Measurements from ENCODE around the gene TANC2. TPM values are rescaled to one million over a fixed set of nuclear protein-coding genes. Genes with fewer than 3 reads are reported as not detected.

Gene TANC2
- total RNA-seq, 2 donors from 2014 or later, result 8.0 to 193 TPM

DNA sequence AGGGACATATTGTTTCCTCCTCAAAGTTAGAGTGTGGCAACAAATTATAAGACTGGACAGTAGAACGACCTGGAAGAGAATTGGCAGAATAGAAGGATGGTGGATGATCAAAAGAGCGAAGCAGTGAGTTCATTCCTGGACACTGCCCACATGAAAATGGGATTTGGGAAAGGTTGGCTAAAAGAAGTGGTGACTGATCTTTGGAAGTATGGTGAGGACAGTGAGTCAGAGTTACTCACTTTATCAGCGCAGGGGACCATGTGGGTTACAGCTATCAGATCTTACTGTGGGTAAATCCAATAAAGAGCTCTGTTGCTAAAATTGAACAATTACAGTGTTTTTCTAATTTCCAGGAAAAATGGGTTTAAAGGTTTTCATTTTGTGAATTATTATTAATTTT is 2.7 kb upstream of the TANC2 start:
- DNase-seq (ENCODE audit: low spot score), result no peak
- Histone ChIP-seq H3K4me1 (replicated peaks) (no peaks in the 10 kb centered on the region), H3K36me3 (no peaks in the 10 kb centered on the region), H3K27ac (no peak overlapping the region), H3K9me3 (no peaks in the 10 kb centered on the region), H3K4me3 (no peak overlapping the region), H3K27me3 (replicated peaks; ENCODE audit: insufficient read depth) (no peaks in the 10 kb centered on the region)
- intact Hi-C loops (cut with DNase I), result no loop called here
- 78% methylated on average over 3 of the region's 3 CpGs for WGBS
- TF ChIP-seq, protein P1, sequence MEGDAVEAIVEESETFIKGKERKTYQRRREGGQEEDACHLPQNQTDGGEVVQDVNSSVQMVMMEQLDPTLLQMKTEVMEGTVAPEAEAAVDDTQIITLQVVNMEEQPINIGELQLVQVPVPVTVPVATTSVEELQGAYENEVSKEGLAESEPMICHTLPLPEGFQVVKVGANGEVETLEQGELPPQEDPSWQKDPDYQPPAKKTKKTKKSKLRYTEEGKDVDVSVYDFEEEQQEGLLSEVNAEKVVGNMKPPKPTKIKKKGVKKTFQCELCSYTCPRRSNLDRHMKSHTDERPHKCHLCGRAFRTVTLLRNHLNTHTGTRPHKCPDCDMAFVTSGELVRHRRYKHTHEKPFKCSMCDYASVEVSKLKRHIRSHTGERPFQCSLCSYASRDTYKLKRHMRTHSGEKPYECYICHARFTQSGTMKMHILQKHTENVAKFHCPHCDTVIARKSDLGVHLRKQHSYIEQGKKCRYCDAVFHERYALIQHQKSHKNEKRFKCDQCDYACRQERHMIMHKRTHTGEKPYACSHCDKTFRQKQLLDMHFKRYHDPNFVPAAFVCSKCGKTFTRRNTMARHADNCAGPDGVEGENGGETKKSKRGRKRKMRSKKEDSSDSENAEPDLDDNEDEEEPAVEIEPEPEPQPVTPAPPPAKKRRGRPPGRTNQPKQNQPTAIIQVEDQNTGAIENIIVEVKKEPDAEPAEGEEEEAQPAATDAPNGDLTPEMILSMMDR (IDR thresholded peaks at IDR 0.05), result no peak
- TF ChIP-seq POLR2A (IDR thresholded peaks at IDR 0.05) (no peak), POLR2AphosphoS5 (IDR thresholded peaks at IDR 0.05) (no peak)

DNA sequence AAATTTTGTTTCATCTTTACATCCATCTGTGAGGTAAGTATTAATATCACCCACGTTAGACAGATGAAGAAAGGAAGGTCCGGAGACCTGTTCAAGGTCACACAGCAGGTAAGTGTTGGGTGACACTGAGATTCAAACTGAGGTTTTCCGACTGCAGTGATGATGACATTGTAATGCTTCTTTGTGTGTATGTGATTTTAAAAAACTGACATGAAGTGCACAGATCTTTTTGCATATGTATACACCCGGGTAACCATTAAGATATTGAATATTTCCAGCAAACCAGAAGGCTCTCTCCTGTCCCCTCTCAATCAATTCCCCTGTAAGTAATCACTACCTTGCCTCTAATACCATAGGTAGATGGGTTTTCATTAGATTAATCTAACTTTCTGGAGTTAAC is 1.5 kb upstream of the TANC2 start:
- H3K9me3 ChIP-seq, result no peaks in the 10 kb centered on the region
- TF ChIP-seq, protein P1 (IDR thresholded peaks at IDR 0.05), result no peak
- no peak for TF ChIP-seq POLR2AphosphoS5 (IDR thresholded peaks at IDR 0.05)
- TF ChIP-seq POLR2A (IDR thresholded peaks at IDR 0.05), result no peak
- H3K27ac ChIP-seq, result no peak overlapping the region
- DNase-seq (ENCODE audit: low spot score), result no peak
- WGBS, result 88% methylated on average over 4 of the region's 4 CpGs
- H3K36me3 ChIP-seq, result no peaks in the 10 kb centered on the region
- H3K4me1 ChIP-seq (replicated peaks), result no peaks in the 10 kb centered on the region
- no peak overlapping the region for H3K4me3 ChIP-seq
- intact Hi-C loops (cut with DNase I), result no loop called here
- H3K27me3 ChIP-seq (replicated peaks; ENCODE audit: insufficient read depth), result no peaks in the 10 kb centered on the region

DNA sequence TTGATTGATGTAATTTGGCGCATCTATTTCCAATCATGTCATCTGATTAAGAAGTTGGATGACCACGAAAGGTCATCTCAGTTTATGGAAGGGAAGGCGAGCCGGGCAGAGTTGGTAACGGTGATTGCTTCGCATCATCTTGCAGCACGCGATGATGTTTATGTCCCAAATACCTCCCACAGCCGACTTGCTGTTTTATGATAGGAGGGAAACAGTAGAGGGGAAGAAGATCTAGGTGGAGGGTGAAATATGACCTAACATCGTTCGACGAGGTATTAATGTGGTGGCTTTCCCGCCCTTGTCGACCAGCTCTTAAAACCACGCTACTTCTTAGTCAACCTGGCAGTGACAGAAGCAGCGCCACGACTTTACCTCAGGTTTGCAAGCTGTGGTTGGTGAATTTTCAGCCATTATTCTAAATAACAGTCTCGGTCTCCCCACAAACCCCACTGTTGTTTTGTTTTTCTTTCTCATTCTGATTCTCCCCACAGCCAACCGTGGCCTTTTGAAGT is 805 bp upstream of the TANC2 start:
- no peaks in the 10 kb centered on the region for H3K4me1 ChIP-seq (replicated peaks)
- 62% methylated on average over 19 of the region's 19 CpGs for WGBS
- H3K9me3 ChIP-seq, result no peaks in the 10 kb centered on the region
- DNase-seq (ENCODE audit: low spot score), result no peak
- intact Hi-C loops (cut with DNase I), result no loop called here
- no peak for TF ChIP-seq POLR2AphosphoS5 (IDR thresholded peaks at IDR 0.05)
- TF ChIP-seq, protein P1 (IDR thresholded peaks at IDR 0.05), result no peak
- TF ChIP-seq POLR2A (IDR thresholded peaks at IDR 0.05), result no peak
- H3K4me3 ChIP-seq, result peak overlapping the region; percentile 85 to 94
- peak overlapping the region; percentile 76 to 85 for H3K27ac ChIP-seq
- H3K27me3 ChIP-seq (replicated peaks; ENCODE audit: insufficient read depth), result no peaks in the 10 kb centered on the region
- no peaks in the 10 kb centered on the region for H3K36me3 ChIP-seq

DNA sequence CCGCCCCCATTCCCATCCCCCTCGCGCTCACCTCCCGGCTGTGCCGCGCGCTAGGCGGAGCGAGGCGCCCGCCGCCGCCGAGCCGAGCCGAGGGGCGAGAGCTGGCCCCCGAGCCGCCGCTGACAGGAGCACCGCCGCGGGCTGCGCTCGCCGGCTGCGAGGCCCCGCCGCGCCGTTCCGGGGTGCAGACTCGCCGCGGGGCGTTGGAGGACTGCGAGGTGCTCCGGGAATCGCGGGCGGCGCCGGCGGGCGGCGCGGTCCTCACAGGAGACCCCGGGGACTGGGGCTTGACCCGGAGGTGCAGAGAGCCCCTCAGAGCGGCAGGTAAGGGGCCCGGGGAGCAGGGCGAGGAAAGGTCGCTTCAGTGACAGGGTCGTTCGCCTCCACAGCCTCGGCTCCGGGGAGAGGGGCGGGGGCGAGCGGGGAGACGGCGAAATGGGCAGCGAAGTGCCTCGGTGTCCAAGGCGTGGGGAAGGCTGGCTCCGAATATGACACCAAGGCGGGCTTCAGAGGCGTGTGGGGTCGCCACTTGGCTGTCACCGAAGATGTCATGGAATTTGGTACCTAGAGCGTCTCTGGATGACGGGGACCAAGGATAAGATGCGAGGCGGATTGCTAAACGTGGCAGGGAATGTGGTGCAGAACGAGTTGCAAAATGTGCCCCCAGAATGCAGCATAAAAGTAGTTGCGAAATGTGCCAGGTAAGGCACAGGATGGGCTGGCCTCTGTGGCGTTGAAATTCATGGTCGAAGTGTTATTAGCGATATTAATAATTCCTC is 580 bp downstream of the TANC2 start:
- no peak for TF ChIP-seq POLR2A (IDR thresholded peaks at IDR 0.05)
- TF ChIP-seq, protein P1 (IDR thresholded peaks at IDR 0.05), result no peak
- no peak for TF ChIP-seq POLR2AphosphoS5 (IDR thresholded peaks at IDR 0.05)
- no peaks in the 10 kb centered on the region for H3K4me1 ChIP-seq (replicated peaks)
- WGBS, result under 1% methylated on average over 79 of the region's 80 CpGs
- H3K27ac ChIP-seq, result peak overlapping the region; percentile 78 to 85
- intact Hi-C loops (cut with DNase I), result no loop called here
- H3K4me3 ChIP-seq, result peak overlapping the region; percentile 85 to 94
- no peaks in the 10 kb centered on the region for H3K36me3 ChIP-seq
- peak; percentile 19 for DNase-seq (ENCODE audit: low spot score)
- no peaks in the 10 kb centered on the region for H3K27me3 ChIP-seq (replicated peaks; ENCODE audit: insufficient read depth)
- no peaks in the 10 kb centered on the region for H3K9me3 ChIP-seq

DNA sequence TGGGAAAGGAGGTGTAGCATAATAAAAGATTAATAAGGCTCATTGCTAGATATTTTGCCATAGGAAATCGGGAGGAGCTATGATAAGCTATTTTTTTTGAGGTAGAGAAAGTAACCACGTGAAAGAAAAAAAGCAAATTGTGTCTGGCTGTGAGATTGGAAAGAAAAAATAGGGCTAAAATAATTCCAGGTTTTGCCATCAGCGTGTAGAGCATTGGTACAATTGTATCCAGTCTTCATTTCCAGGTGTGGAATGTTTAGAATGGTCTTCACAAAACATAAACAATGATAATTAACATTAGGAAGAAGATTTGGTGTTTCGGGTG is 1.1 kb downstream of the TANC2 start:
- H3K36me3 ChIP-seq, result no peaks in the 10 kb centered on the region
- no peak for DNase-seq (ENCODE audit: low spot score)
- no peaks in the 10 kb centered on the region for H3K4me1 ChIP-seq (replicated peaks)
- WGBS, result 13% methylated on average over 4 of the region's 4 CpGs
- H3K9me3 ChIP-seq, result no peaks in the 10 kb centered on the region
- H3K27me3 ChIP-seq (replicated peaks; ENCODE audit: insufficient read depth), result no peaks in the 10 kb centered on the region
- intact Hi-C loops (cut with DNase I), result no loop called here
- TF ChIP-seq POLR2A (IDR thresholded peaks at IDR 0.05) (no peak), POLR2AphosphoS5 (IDR thresholded peaks at IDR 0.05) (no peak)
- TF ChIP-seq, protein P1 (IDR thresholded peaks at IDR 0.05), result no peak
- H3K27ac ChIP-seq, result no peak overlapping the region
- H3K4me3 ChIP-seq, result peak overlapping the region; percentile 85 to 94

All from prostate gland (tissue), 2 donors.